Pancreas (tissue), 10 donors: ENCODE data around the gene B4GALT2. TPM values are rescaled to one million over a fixed set of nuclear protein-coding genes. Genes with fewer than 3 reads are reported as not detected.
A peak's percentile ranks its signal among the peaks of the same experiment; 100 is the strongest.

Source experiments
- ATAC-seq, 4 donors: fragments of 200-7000 bp; cut with Tn5 transposase; one replicate each; pipeline versions ENCODE4 v1.8.0 to v1.9.1; 2020; ENCODE audit warnings: mild to moderate bottlenecking in 4 of 4, moderate library complexity in 4 of 4
- DNase-seq, 6 donors: peaks; one replicate each; pipeline ENCODE4 v3.0.0-alpha.2; 2020
- FAIRE-seq: peaks from 2 replicates; lab custom pipeline; 2012; peaks lifted over from hg19 to GRCh38; lab: Jason Lieb, UNC
- H3K27ac ChIP-seq, 4 donors: fragments of 200-600 bp; sonication (generic); 1 replicate in 3 of 4; 2 replicates in 1 of 4; pipeline versions ENCODE4 v1.5.0 to v1.8.0; 2020
- H3K27me3 ChIP-seq, 4 donors: fragments of 200-600 bp; one replicate each; pipeline ENCODE4 v1.8.0; 2021
- H3K36me3 ChIP-seq, 3 donors: fragments of 200-600 bp; sonication (generic) in 1 of 3; one replicate each; pipeline versions ENCODE4 v1.5.0 to v1.8.0; 2020 to 2021
- H3K4me1 ChIP-seq, 3 donors: fragments of 200-600 bp; one replicate each; pipeline ENCODE4 v1.8.0; 2021
- H3K4me3 ChIP-seq, 4 donors: fragments of 200-600 bp; sonication (generic) in 2 of 4; one replicate each; pipeline versions ENCODE4 v1.5.0 to v1.8.0; 2020 to 2021
- H3K9me3 ChIP-seq, 4 donors: fragments of 200-600 bp; one replicate each; pipeline ENCODE4 v1.8.0; 2021
- CTCF ChIP-seq, 4 donors: fragments of 200-600 bp; sonication (generic) in 3 of 4; IDR thresholded peaks; one replicate each; pipeline versions ENCODE4 v1.5.0 to v1.8.0; 2021; ENCODE audit warnings: antibody characterized with exemption in 4 of 4
- WGBS, 2 donors: extraction: QIAGEN DNeasy Blood & Tissue Kit; methylation state at CpG; one replicate each; pipeline ENCODE4 v1.1.7; 2013; 5-methylcytosine and 5-hydroxymethylcytosine counted together
- intact Hi-C, 3 donors: fragments of 100-400 bp; cut with DNase I; formaldehyde crosslinking; loops; one replicate each; pipeline versions ENCODE4 v1.11.1 to v1.14.2; 2022
- polyA plus RNA-seq, 2 donors: library from polyadenylated mRNA; stranded (reverse); fragments of 200-250 nt; gene quantifications; one replicate each; pipeline ENCODE4 v1.2.3, GENCODE V29; 2013
- total RNA-seq, 6 donors: library from RNA; stranded (reverse); fragmentation: NEBNext Ultra II Directional in 4 of 6; extraction: Animal tissue kit (Norgen Biotek cat#: 25700) in 4 of 6; gene quantifications; one replicate each; pipeline versions ENCODE4 v1.2.1 to v1.2.4, GENCODE V29; 2021 to 2023
- donor health status: healthy with polysubstance abuse.
- donor health status: DM: no; HTN: no; CAD: no; lungs with moderate emphysema.
- donor health status: DM: no; HTN: no; CAD: no.
- donor health status: control.
- donor health status: control.
- donor health status: Bipolar disorder and iron deficiency.
- donor health status: DM: yes; HTN: yes; CAD: no.
- donor health status: DM: no; HTN: no; CAD: no.
- donor health status: DM: no; HTN: no; CAD: no.
- donor health status: DM: yes; HTN: yes; CAD: no.

Gene B4GALT2
- total and polyA plus RNA-seq, 8 donors: 16.7 to 36.7 (median 27.6) TPM

- intact Hi-C loops: loop anchor here in 2 of 3 donors (10.0 kb wide), 2 partner anchors 170 to 180 kb away; no protein-coding TSS in a partner anchor
- Histone ChIP-seq H3K9me3 (no peaks in the 10 kb centered on the region), H3K4me3 (peak overlapping the region in 2 of 4 donors; percentile 40 to 51), H3K27ac (peak overlapping the region in 1 of 4 donors; percentile 9), H3K36me3 (no peaks in the 10 kb centered on the region), H3K4me1 (peaks cover 6 to 9% (median 8%) of the 10 kb centered on the region in 3 donors), H3K27me3 (no peaks in the 10 kb centered on the region)
- ATAC-seq: peak; percentile 70 to 76 (median 74)
- whole genome bisulfite sequencing, 2 donors: 24 to 27% methylated on average over 12 to 13 of the region's 13 CpGs
- TF ChIP-seq CTCF (IDR thresholded peaks at IDR 0.05): peak; percentile 34 to 74 (median 70)
- peak; percentile 68 to 91 (median 80) for DNase-seq
- FAIRE-seq: no peak
Measured at GRCh38 chr1:43934101-43934985, 44.7 kb upstream of the B4GALT2 start.

- no peak overlapping the region for H3K27ac ChIP-seq
- peaks cover 6 to 9% (median 8%) of the 10 kb centered on the region in 3 donors for H3K4me1 ChIP-seq
- intact Hi-C loops: loop anchor here in 2 of 3 donors (10.0 kb wide), 2 partner anchors 170 to 180 kb away; no protein-coding TSS in a partner anchor
- no peaks in the 10 kb centered on the region for H3K36me3 ChIP-seq
- ATAC-seq (no peak), DNase-seq (no peak), FAIRE-seq (no peak)
- 54 to 83% methylated on average over 4 to 5 of the region's 5 CpGs for WGBS, 2 donors
- no peaks in the 10 kb centered on the region for H3K9me3 ChIP-seq
- no peak overlapping the region for H3K4me3 ChIP-seq
- H3K27me3 ChIP-seq: no peaks in the 10 kb centered on the region
- TF ChIP-seq CTCF (IDR thresholded peaks at IDR 0.05): no peak
Measured at GRCh38 chr1:43934986-43935324, 44.1 kb upstream of the B4GALT2 start.

- DNase-seq (peak; percentile 73 to 84 (median 78)), FAIRE-seq (no peak)
- 2 to 6% methylated on average over 30 to 48 of the region's 48 CpGs for WGBS, 2 donors
Measured at GRCh38 chr1:43935711-43936427, 43.1 kb upstream of the B4GALT2 start.

More at GRCh38 chr1:43935711-43936427, 43.1 kb upstream of the B4GALT2 start:
- H3K9me3 ChIP-seq: no peaks in the 10 kb centered on the region
- peak overlapping the region; percentile 41 to 63 (median 52) for H3K4me3 ChIP-seq
- H3K4me1 ChIP-seq: peaks cover 6 to 9% (median 8%) of the 10 kb centered on the region in 3 donors
- intact Hi-C loops: loop anchor here in 2 of 3 donors (10.0 kb wide), 2 partner anchors 171 to 181 kb away; no protein-coding TSS in a partner anchor
- H3K27ac ChIP-seq: peak overlapping the region in 3 of 4 donors; percentile 47 to 72 (median 65)
- TF ChIP-seq CTCF (IDR thresholded peaks at IDR 0.05): no peak
- ATAC-seq: peak; percentile 65 to 77 (median 75)
- no peaks in the 10 kb centered on the region for H3K36me3 ChIP-seq
- H3K27me3 ChIP-seq: no peaks in the 10 kb centered on the region
